Ascending aorta (tissue), 2 donors: Measurements from ENCODE around the gene TRMT13. TPM values are rescaled to one million over a fixed set of nuclear protein-coding genes. Genes with fewer than 3 reads are reported as not detected.

ENCODE experiments used
- DNase-seq, 2 donors: peaks; one replicate each; pipeline ENCODE4 v3.0.0-alpha.2; 2019; ENCODE audit warnings: low spot score in 2 of 2
- H3K27ac ChIP-seq, 2 donors: fragments of 200-600 bp; sonication (generic); one replicate each; pipeline ENCODE4 v1.5.1; 2016 to 2017; ENCODE audit warnings: mild to moderate bottlenecking in 1 of 2
- H3K27me3 ChIP-seq: fragments of 200-600 bp; sonication (generic); one replicate; pipeline ENCODE4 v1.5.1; 2017
- H3K36me3 ChIP-seq, 2 donors: fragments of 200-600 bp; sonication (generic); one replicate each; pipeline ENCODE4 v1.5.1; 2016
- H3K4me1 ChIP-seq, 2 donors: fragments of 200-600 bp; sonication (generic); one replicate each; pipeline ENCODE4 v1.5.1; 2016 to 2017; ENCODE audit warnings: mild to moderate bottlenecking in 1 of 2
- H3K4me3 ChIP-seq, 2 donors: fragments of 200-600 bp; sonication (generic); one replicate each; pipeline ENCODE4 v1.5.1; 2016 to 2017; ENCODE audit warnings: mild to moderate bottlenecking in 1 of 2
- H3K9me3 ChIP-seq, 2 donors: fragments of 200-600 bp; sonication (generic); one replicate each; pipeline ENCODE4 v1.5.1; 2016
- CTCF ChIP-seq, 3 experiments: fragments of 200-600 bp in 2 of 3; fragments of 450-650 bp in 1 of 3; sonication (generic) in 2 of 3; IDR thresholded peaks; one replicate each; pipeline ENCODE4 v1.5.1; 2016 to 2019; ENCODE audit warnings: antibody characterized with exemption in 3 of 3, mild to moderate bottlenecking in 1 of 3, moderate library complexity in 1 of 3
- intact Hi-C: fragments of 100-400 bp; cut with DNase I; formaldehyde crosslinking; loops from one replicate; pipeline ENCODE4 v1.15.1; 2023
- total RNA-seq: library from RNA; depleted of rRNA; stranded (reverse); fragments of >200 nt; gene quantifications from one replicate; pipeline ENCODE4 v1.1.0, GENCODE V29; 2016

TRMT13 gene
- total RNA-seq, 1 donor from 2014 or later, result 11.4 TPM

- no peaks in the 10 kb centered on the region for H3K4me1 ChIP-seq
- intact Hi-C loops, result no loop called here
- no peak for TF ChIP-seq CTCF (IDR thresholded peaks at IDR 0.05)
- DNase-seq, result no peak
- no peaks in the 10 kb centered on the region for H3K9me3 ChIP-seq
- H3K27ac ChIP-seq, result no peak overlapping the region
- H3K27me3 ChIP-seq, result no peaks in the 10 kb centered on the region
- no peak overlapping the region for H3K4me3 ChIP-seq
- peaks cover 74 to 94% of the 10 kb centered on the region in 2 donors for H3K36me3 ChIP-seq
Observed at GRCh38 chr1:100142343-100142742, 9.4 kb downstream of the TRMT13 start.

- H3K27me3 ChIP-seq, result no peaks in the 10 kb centered on the region
- no peaks in the 10 kb centered on the region for H3K9me3 ChIP-seq
- no peak for DNase-seq
- H3K36me3 ChIP-seq, result peaks cover 56 to 80% of the 10 kb centered on the region in 2 donors
- no peaks in the 10 kb centered on the region for H3K4me1 ChIP-seq
- no peak overlapping the region for H3K4me3 ChIP-seq
- intact Hi-C loops, result no loop called here
- no peak for TF ChIP-seq CTCF (IDR thresholded peaks at IDR 0.05)
- no peak overlapping the region for H3K27ac ChIP-seq
Observed at GRCh38 chr1:100145116-100145515, 12.2 kb downstream of the TRMT13 start.

GRCh38 chr1:100146958-100147357 is 14.0 kb downstream of the TRMT13 start:
- H3K4me1 ChIP-seq, result no peaks in the 10 kb centered on the region
- H3K27ac ChIP-seq, result no peak overlapping the region
- no peaks in the 10 kb centered on the region for H3K27me3 ChIP-seq
- no peak for DNase-seq
- H3K9me3 ChIP-seq, result no peaks in the 10 kb centered on the region
- no peak overlapping the region for H3K4me3 ChIP-seq
- intact Hi-C loops, result no loop called here
- H3K36me3 ChIP-seq, result peaks cover 45 to 62% of the 10 kb centered on the region in 2 donors
- no peak for TF ChIP-seq CTCF (IDR thresholded peaks at IDR 0.05)

- Histone ChIP-seq H3K4me1 (no peaks in the 10 kb centered on the region), H3K9me3 (no peaks in the 10 kb centered on the region), H3K4me3 (no peak overlapping the region), H3K36me3 (peaks cover 36 to 54% of the 10 kb centered on the region in 2 donors), H3K27me3 (no peaks in the 10 kb centered on the region), H3K27ac (no peak overlapping the region)
- TF ChIP-seq CTCF (IDR thresholded peaks at IDR 0.05), result no peak
- DNase-seq, result no peak
- intact Hi-C loops, result no loop called here
Observed at GRCh38 chr1:100147875-100148274, 14.9 kb downstream of the TRMT13 start.

GRCh38 chr1:100151679-100152078 is 18.7 kb downstream of the TRMT13 start:
- H3K9me3 ChIP-seq, result no peaks in the 10 kb centered on the region
- no peak overlapping the region for H3K27ac ChIP-seq
- H3K4me1 ChIP-seq, result no peaks in the 10 kb centered on the region
- intact Hi-C loops, result no loop called here
- no peaks in the 10 kb centered on the region for H3K27me3 ChIP-seq
- DNase-seq, result no peak
- peaks cover 6 to 18% of the 10 kb centered on the region in 2 donors for H3K36me3 ChIP-seq
- TF ChIP-seq CTCF (IDR thresholded peaks at IDR 0.05), result no peak
- H3K4me3 ChIP-seq, result no peak overlapping the region

- Histone ChIP-seq H3K27me3 (no peaks in the 10 kb centered on the region), H3K9me3 (no peaks in the 10 kb centered on the region), H3K4me3 (no peak overlapping the region), H3K4me1 (no peaks in the 10 kb centered on the region), H3K27ac (no peak overlapping the region), H3K36me3 (peaks cover 2 to 14% of the 10 kb centered on the region in 2 donors)
- no peak for TF ChIP-seq CTCF (IDR thresholded peaks at IDR 0.05)
- no peak for DNase-seq
- intact Hi-C loops, result no loop called here
Observed at GRCh38 chr1:100152271-100152670, 19.3 kb downstream of the TRMT13 start.
